HG02678 (cell line): Measurements from ENCODE around the gene NSL1.
"Not testable (repeated sequence)": the region's sequence is repeated elsewhere in the genome, so short reads cannot be mapped to it uniquely, and the experiment has no call there.

Experiments
- ATAC-seq: cut with Tn5 transposase; IDR thresholded peaks from one replicate; pipeline ENCODE4 v1.9.1; 2021; ENCODE audit warnings: mild to moderate bottlenecking, moderate library complexity; ENCODE audit not compliant: unreplicated experiment

Gene NSL1

GRCh38 chr1:212752252-212752933, 39.2 kb downstream of the NSL1 start:
- no peak for ATAC-seq

GRCh38 chr1:212749821-212750535, 41.6 kb downstream of the NSL1 start:
- no peak for ATAC-seq

- no peak for ATAC-seq
Observed at GRCh38 chr1:212746546-212746945, 45.0 kb downstream of the NSL1 start.

DNA sequence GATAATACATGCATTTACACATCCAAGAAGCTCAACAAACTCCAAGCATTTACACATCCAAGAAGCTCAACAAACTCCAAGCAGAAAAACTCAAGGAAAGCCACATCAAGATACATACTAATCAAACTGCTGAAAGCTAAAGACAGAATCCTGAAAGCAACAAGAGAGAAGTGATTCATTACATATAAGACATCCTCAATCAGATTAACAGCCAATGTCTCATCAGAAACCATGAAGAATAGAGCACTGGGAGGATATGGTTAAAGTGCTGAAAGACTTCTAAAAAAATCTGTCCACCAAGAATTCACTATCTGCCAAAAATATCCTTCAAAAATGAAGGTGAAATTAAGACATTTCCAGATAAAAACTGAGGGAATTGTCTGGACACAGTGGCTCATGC, 46.3 kb downstream of the NSL1 start:
- no peak for ATAC-seq

GRCh38 chr1:212743901-212744475, 47.6 kb downstream of the NSL1 start:
- no peak for ATAC-seq

GRCh38 chr1:212738330-212738729, 53.2 kb downstream of the NSL1 start:
- no peak for ATAC-seq

GRCh38 chr1:212737559-212737958, 54.0 kb downstream of the NSL1 start:
- no peak for ATAC-seq

DNA sequence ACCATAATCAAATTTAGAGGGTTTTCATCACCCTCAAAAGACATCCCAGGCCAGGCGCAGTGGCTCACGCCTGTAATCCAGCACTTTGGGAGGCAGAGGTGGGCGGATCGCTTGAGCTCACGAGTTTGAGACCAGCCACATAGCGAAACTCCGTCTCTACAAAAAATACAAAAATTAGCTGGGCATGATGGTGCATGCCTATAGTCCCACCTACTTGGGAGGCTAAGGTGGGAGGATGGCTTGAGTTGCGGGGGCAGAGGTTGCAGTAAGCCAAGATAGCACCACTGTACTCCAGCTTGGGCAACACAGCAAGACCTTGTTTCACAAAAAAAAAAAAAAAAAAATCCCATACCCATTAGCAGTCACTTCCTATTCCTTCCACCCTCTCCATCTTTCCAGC, 58.5 kb downstream of the NSL1 start:
- no peak for ATAC-seq

GRCh38 chr1:212731630-212732029, 59.9 kb downstream of the NSL1 start:
- ATAC-seq, result no peak

GRCh38 chr1:212728606-212729005, 63.0 kb downstream of the NSL1 start:
- no peak for ATAC-seq

DNA sequence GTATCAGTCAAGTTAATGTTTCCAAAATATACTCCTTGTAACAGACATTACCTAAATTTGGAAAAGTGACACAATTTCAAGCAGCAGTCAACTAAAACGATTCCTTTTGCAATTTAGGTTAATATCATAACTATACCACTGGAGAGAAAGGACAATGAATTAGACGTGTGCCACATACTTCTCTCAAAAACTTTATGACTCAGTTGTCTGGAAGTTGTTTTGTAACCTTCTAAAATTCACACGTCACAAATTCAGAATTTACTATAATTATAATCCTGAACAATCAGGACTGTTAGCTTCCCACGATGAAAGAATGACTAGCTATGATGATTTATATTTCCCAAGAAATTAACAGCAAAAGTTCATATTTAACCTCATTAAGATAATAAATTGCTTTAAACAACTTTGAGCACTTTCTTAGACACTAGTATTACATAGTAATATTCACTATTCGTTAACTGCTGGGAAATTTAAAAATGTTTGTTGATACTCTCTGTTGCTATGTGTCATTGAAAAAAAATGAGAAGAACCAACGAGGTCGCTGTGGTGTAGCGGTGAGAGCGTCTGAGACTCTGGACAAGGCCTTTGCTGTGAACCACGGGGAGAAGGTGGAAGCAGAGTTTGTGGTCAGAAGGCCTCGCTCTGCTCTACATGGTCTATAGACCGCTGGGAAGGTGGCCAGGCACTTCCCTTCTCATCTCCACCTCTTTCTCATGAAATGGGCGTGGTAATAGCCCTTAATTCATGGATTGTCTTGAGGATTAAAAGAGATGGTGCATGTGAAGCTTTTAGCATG, 64.0 kb downstream of the NSL1 start:
- no peak for ATAC-seq

DNA sequence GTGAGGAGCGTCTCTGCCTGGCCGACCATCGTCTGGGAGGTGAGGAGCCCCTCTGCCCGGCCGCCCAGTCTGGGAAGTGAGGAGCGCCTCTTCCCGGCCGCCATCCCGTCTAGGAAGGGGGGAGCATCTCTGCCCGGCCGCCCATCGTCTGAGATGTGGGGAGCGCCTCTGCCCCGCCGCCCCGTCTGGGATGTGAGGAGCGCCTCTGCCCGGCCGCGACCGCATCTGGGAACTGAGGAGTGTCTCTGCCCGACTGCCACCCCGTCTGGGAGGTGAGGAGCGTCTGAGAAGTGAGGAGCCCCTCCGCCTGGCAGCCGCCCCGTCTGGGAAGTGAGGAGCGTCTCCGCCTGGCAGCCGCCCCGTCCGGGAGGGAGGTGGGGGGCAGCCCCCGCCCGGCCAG, 66.9 kb downstream of the NSL1 start:
- ATAC-seq, result not testable (repeated sequence)

- no peak for ATAC-seq
Observed at GRCh38 chr1:212722270-212722957, 69.2 kb downstream of the NSL1 start.

GRCh38 chr1:212721388-212722247, 70.0 kb downstream of the NSL1 start:
- ATAC-seq, result no peak

GRCh38 chr1:212719633-212720032, 71.9 kb downstream of the NSL1 start:
- no peak for ATAC-seq

DNA sequence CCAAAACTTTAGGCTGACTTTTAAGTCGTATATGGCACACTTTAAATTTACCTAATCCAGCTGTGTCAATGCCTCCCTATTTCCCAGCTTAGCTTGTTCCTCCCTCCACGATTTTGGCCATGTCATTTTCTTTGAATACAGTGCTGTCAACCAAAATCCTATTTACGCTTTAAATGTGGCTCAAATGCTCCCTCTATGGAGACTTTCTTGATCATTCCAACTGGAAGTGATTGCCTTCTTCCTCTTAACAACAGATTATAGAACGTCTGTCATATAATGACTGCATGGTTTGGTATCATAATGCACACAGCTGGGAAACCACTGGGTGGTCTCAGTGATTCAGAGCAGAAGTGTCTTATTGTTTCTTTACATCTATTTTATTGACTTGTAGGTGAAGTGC, 73.1 kb downstream of the NSL1 start:
- no peak for ATAC-seq

GRCh38 chr1:212716161-212716560, 75.4 kb downstream of the NSL1 start:
- ATAC-seq, result no peak

GRCh38 chr1:212713465-212714136, 78.0 kb downstream of the NSL1 start:
- ATAC-seq, result no peak
